ENCODE data around the gene GPR55.

GPR55 gene

DNA sequence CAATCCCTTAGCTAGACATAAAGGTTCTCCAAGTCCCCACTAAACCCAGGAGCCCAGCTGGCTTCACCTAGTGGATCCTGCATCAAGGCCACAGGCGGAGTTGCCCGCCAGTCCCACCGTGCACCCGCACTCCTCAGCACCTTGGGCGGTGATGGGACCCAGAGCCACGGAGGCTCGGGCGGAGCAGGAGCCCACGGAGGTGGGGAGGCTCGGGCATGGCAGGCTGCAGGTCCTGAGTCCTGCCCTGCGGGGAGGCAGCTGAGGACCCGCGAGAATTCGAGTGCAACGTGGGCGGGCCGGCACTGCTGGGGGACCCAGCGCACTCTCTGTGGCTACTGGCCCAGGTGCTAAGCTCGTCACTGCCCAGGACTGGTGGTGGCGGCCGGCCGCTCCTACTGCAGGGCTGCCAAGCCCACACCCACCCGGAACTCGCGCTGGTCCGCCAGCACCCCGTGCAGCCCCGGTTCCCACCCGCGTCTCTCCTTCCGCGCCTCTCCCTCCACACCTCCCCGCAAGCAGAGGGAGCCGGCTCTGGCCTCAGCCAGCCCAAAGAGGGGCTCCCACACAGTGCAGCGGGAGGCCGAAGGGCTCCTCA, 39.2 kb upstream of the GPR55 start:
- H3K4me3 ChIP-seq (ENCODE audit: low read depth, low read length) = no peak overlapping the region
- DNase-seq (ENCODE audit: low read depth) = no peak
- TF ChIP-seq, protein P1, sequence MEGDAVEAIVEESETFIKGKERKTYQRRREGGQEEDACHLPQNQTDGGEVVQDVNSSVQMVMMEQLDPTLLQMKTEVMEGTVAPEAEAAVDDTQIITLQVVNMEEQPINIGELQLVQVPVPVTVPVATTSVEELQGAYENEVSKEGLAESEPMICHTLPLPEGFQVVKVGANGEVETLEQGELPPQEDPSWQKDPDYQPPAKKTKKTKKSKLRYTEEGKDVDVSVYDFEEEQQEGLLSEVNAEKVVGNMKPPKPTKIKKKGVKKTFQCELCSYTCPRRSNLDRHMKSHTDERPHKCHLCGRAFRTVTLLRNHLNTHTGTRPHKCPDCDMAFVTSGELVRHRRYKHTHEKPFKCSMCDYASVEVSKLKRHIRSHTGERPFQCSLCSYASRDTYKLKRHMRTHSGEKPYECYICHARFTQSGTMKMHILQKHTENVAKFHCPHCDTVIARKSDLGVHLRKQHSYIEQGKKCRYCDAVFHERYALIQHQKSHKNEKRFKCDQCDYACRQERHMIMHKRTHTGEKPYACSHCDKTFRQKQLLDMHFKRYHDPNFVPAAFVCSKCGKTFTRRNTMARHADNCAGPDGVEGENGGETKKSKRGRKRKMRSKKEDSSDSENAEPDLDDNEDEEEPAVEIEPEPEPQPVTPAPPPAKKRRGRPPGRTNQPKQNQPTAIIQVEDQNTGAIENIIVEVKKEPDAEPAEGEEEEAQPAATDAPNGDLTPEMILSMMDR (conservative IDR thresholded peaks at IDR 0.05; ENCODE audit: low read depth, low read length) = no peak

DNA sequence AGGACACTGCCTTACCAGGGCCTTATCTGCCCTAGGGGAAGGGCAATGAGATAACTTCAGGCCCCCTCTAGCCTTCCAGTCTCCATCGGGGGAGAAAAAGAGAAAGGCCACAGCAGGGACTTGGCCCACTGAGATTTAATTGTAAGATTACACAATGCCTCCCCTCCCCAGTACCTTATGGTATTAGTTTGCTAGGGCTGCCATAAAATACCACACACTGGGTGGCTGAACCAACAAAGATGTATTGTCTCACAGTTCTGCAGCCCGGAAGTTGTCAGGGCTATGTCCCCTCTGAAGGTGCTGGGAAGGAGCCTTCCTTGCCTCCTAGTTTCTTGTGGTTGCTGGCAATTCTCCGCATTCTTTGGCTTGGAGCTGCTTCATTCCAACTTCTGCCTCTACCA, 36.0 kb upstream of the GPR55 start:
- no peak overlapping the region for H3K4me3 ChIP-seq (ENCODE audit: low read depth, low read length)
- TF ChIP-seq, protein P1 (conservative IDR thresholded peaks at IDR 0.05; ENCODE audit: low read depth, low read length) = no peak
- peak; percentile 69 for DNase-seq (ENCODE audit: low read depth)

DNA sequence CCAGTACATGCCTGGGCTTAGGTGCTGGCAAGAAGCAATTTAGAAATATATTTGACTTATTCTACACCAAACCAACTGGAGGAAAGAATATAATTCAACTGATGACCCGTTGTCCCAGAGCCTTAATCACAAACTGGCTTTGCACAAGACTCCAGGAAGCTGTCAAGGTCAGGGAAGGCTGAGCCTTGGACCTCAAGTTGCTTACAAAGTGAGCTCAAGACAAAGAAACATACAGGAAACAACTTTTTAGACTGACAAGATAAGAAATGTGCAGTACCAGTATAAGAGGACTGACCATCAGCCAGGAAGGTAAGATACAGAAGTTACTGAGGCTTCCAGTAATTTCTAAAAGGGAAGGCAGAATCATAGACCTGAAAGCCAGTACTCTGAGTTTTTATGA, 35.0 kb upstream of the GPR55 start:
- no peak for DNase-seq (ENCODE audit: low read depth)
- H3K4me3 ChIP-seq (ENCODE audit: low read depth, low read length) = no peak overlapping the region
- TF ChIP-seq, protein P1 (conservative IDR thresholded peaks at IDR 0.05; ENCODE audit: low read depth, low read length) = no peak

DNA sequence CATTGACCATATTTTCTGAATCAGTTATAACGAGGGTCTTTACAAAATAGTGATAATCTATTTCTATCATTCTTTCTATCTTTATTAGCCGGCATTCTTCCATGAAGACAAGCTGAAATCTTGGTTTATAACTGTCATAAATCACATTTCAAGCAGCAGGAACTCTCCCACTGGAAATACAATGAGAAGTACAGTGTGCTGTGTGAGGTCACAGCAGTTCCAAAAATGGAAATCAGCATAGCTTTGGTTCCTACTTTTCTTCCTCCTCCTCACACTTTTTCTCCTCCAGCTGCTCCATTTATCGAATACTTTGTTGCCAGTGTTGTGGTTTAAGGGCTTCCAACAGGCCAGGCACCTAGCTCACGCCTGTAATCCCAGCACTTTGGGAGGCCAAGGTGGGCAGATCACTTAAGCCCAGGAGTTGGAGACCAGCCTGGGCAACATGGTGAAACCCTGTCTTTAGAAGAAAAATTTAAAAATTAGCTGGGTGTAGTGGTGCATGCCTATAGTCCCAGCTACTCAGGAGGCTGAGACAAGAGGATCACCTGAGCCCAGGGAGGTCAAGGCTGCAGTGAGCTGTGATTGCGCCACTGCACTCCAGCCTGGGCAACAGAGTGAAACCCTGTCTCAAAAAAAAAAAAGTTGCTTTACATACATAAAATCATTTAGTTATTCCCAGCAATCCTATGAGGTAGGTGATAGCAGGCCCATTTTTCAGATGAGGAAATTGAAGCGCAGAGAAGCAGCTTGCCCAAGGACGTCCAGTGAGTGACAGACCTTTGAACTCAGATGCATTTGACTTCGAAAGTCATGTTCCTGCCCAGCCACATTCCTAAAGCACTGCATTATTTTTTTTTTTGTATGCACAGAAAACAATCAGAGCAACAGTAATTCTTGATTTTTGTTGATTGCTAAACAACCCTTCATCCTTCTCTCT, 34.0 kb upstream of the GPR55 start:
- DNase-seq (ENCODE audit: low read depth) = no peak

DNA sequence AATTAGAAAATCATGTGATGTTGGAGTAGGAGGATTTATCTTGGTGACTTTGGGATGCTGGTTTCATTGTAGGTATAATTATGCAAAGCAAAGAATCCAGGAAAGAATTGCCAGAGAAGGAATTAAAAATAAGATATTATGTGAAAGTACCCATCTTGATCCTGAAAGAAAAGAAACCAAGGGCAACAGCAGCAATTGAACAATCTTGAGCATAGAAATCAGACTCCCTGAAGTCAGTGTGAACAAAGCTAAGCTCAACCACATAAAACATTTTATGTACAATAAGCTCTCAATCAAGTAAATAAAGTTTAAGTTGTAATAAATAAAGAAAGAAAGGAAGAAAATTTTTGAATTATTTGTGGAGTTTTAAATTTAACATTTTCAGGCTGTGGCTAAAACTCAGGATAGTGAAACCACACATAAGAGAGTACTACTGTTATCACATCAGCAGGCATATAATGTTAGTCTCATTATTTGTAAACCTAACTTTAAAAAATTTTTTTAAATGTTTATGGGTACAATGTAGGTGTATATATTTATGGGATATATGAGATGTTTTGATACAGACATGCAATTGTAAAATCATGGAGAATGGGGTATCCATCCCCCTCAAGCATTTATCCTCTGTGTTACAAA, 32.8 kb upstream of the GPR55 start:
- H3K4me3 ChIP-seq (ENCODE audit: low read depth, low read length) = peak overlapping the region; percentile 40
- TF ChIP-seq, protein P1 (conservative IDR thresholded peaks at IDR 0.05; ENCODE audit: low read depth, low read length) = no peak
- no peak for DNase-seq (ENCODE audit: low read depth)

More for the DNA sequence above, 34.0 kb upstream of the GPR55 start:
- TF ChIP-seq, protein P1 (conservative IDR thresholded peaks at IDR 0.05; ENCODE audit: low read depth, low read length) = no peak
- H3K4me3 ChIP-seq (ENCODE audit: low read depth, low read length) = no peak overlapping the region

DNA sequence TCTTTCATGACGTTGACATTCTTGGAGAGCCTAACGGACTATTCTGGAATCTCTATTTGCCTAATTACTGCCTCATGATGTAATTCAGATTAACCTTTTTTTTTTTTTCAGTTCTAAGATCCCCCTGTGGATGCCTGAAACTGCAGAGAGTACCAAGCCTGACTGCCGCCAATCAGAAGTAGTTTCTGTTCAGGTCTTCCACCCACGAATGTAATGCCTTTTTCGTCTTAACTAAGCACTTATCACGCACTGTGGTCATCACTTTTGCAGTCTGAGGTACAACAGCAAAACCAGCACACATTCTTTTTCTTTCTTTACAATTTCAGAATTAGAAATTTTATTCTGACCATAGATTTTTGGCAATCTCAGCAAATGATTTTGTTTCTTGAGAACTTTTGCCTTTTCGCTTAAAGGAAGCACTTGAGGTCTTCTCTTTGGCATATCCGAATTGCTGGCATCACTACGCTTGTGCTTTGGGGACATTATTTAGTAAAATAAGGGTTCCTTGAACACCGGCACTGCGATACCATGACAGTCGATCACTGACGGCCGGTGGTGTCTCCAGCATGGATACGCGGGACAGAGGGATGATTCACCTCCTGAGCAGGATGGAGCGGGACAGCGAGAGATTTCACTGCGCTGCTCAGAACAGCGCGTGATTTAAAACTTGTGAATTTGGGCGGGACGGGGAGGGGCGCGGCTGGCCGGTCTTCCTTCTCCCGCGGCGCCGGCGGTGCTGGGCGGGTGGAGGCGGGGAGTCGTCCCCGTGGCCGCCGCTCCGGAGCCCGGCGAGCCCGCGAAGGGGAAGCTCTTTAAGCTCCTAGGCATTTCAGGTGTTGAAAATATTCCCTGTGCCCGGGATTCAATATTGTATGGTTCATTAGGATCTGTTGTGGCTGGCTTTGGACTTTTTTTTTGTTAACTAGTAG, 32.0 kb upstream of the GPR55 start:
- DNase-seq (ENCODE audit: low read depth) = peak; percentile 43
- H3K4me3 ChIP-seq (ENCODE audit: low read depth, low read length) = peak overlapping the region; percentile 40
- TF ChIP-seq, protein P1 (conservative IDR thresholded peaks at IDR 0.05; ENCODE audit: low read depth, low read length) = no peak
